Vagina (tissue), 2 donors: Measurements from ENCODE around the gene PPIL4. TPM values are rescaled to one million over a fixed set of nuclear protein-coding genes. Genes with fewer than 3 reads are reported as not detected.

ENCODE experiments used
- DNase-seq, 2 donors: peaks; one replicate each; pipeline ENCODE4 v3.0.0-alpha.2; 2017; ENCODE audit errors: extremely low spot score in 2 of 2
- H3K27ac ChIP-seq: fragments of 200-600 bp; sonication (generic); one replicate; pipeline ENCODE4 v1.5.1; 2019
- H3K27me3 ChIP-seq: fragments of 200-600 bp; sonication (generic); one replicate; pipeline ENCODE4 v1.5.1; 2019
- H3K36me3 ChIP-seq, 2 donors: fragments of 200-600 bp; sonication (generic); one replicate each; pipeline ENCODE4 v1.5.1; 2017 to 2019
- H3K4me1 ChIP-seq: fragments of 200-600 bp; sonication (generic); one replicate; pipeline ENCODE4 v1.5.1; 2019
- H3K4me3 ChIP-seq, 2 donors: fragments of 200-600 bp; sonication (generic); 1 replicate in 1 of 2; 2 replicates in 1 of 2; pipeline ENCODE4 v1.5.1; 2016 to 2019
- H3K9me3 ChIP-seq: fragments of 200-600 bp; sonication (generic); one replicate; pipeline ENCODE4 v1.5.1; 2019
- CTCF ChIP-seq, 3 experiments: fragments of 450-650 bp in 2 of 3; fragments of 200-600 bp in 1 of 3; sonication (generic) in 1 of 3; IDR thresholded peaks; one replicate each; pipeline ENCODE4 v1.5.1; 2017 to 2019; ENCODE audit warnings: antibody characterized with exemption in 3 of 3, mild to moderate bottlenecking in 2 of 3, moderate library complexity in 2 of 3
- POLR2A ChIP-seq, 2 donors: fragments of 450-650 bp; IDR thresholded peaks; one replicate each; pipeline ENCODE4 v1.6.1; 2017; ENCODE audit warnings: antibody characterized with exemption in 2 of 2, mild to moderate bottlenecking in 2 of 2, moderate library complexity in 2 of 2
- POLR2AphosphoS5 ChIP-seq, 2 donors: sonication (generic); formaldehyde crosslinking; IDR thresholded peaks; one replicate each; pipeline ENCODE4 v1.9.0; 2017; ENCODE audit warnings: antibody characterized with exemption in 2 of 2, mild to moderate bottlenecking in 2 of 2, low read depth in 1 of 2; ENCODE audit not compliant: insufficient read depth in 1 of 2
- intact Hi-C: fragments of 100-400 bp; cut with DNase I; formaldehyde crosslinking; loops from one replicate; pipeline ENCODE4 v1.15.1; 2023
- total RNA-seq: library from RNA; depleted of rRNA; stranded (reverse); fragments of >200 nt; gene quantifications from one replicate; pipeline ENCODE4 v1.2.3, GENCODE V29; 2016

The PPIL4 gene
- total RNA-seq, 1 donor from 2014 or later: 20.1 TPM

GRCh38 chr6:149541139-149541538 lies 4.7 kb downstream of the PPIL4 start:
- Histone ChIP-seq H3K36me3 (peaks cover 0 to 45% of the 10 kb centered on the region in 2 donors), H3K9me3 (no peaks in the 10 kb centered on the region), H3K4me1 (peaks cover 31% of the 10 kb centered on the region), H3K27ac (no peak overlapping the region), H3K27me3 (no peaks in the 10 kb centered on the region), H3K4me3 (no peak overlapping the region)
- DNase-seq: no peak
- intact Hi-C loops: no loop called here
- TF ChIP-seq CTCF (IDR thresholded peaks at IDR 0.05) (no peak), POLR2A (IDR thresholded peaks at IDR 0.05) (no peak), POLR2AphosphoS5 (IDR thresholded peaks at IDR 0.05; ENCODE audit: insufficient read depth in 1 of 2, low read depth in 1 of 2) (no peak)

- Histone ChIP-seq H3K4me3 (no peak overlapping the region), H3K27ac (no peak overlapping the region), H3K9me3 (no peaks in the 10 kb centered on the region), H3K36me3 (peaks cover 0 to 93% of the 10 kb centered on the region in 2 donors), H3K4me1 (no peaks in the 10 kb centered on the region), H3K27me3 (no peaks in the 10 kb centered on the region)
- TF ChIP-seq POLR2A (IDR thresholded peaks at IDR 0.05) (no peak), CTCF (IDR thresholded peaks at IDR 0.05) (no peak), POLR2AphosphoS5 (IDR thresholded peaks at IDR 0.05; ENCODE audit: insufficient read depth in 1 of 2, low read depth in 1 of 2) (no peak)
- DNase-seq: no peak
- intact Hi-C loops: no loop called here
Observed at GRCh38 chr6:149534742-149535141, 11.1 kb downstream of the PPIL4 start.

GRCh38 chr6:149529650-149530049 lies 16.2 kb downstream of the PPIL4 start:
- H3K4me1 ChIP-seq: no peaks in the 10 kb centered on the region
- no peak for DNase-seq
- no peaks in the 10 kb centered on the region for H3K9me3 ChIP-seq
- peaks cover 0 to 81% of the 10 kb centered on the region in 2 donors for H3K36me3 ChIP-seq
- TF ChIP-seq POLR2A (IDR thresholded peaks at IDR 0.05) (no peak), POLR2AphosphoS5 (IDR thresholded peaks at IDR 0.05; ENCODE audit: insufficient read depth in 1 of 2, low read depth in 1 of 2) (no peak), CTCF (IDR thresholded peaks at IDR 0.05) (no peak)
- H3K27me3 ChIP-seq: no peaks in the 10 kb centered on the region
- no peak overlapping the region for H3K4me3 ChIP-seq
- H3K27ac ChIP-seq: no peak overlapping the region
- intact Hi-C loops: no loop called here

- H3K9me3 ChIP-seq: no peaks in the 10 kb centered on the region
- H3K4me3 ChIP-seq: no peak overlapping the region
- H3K27me3 ChIP-seq: no peaks in the 10 kb centered on the region
- no peak for DNase-seq
- H3K27ac ChIP-seq: no peak overlapping the region
- H3K4me1 ChIP-seq: no peaks in the 10 kb centered on the region
- TF ChIP-seq POLR2AphosphoS5 (IDR thresholded peaks at IDR 0.05; ENCODE audit: insufficient read depth in 1 of 2, low read depth in 1 of 2) (no peak), POLR2A (IDR thresholded peaks at IDR 0.05) (no peak), CTCF (IDR thresholded peaks at IDR 0.05) (no peak)
- intact Hi-C loops: loop anchor here (5.0 to 10.0 kb wide), 4 partner anchors 81 to 481 kb away; partner anchors contain the start of gene TAB2
- H3K36me3 ChIP-seq: peaks cover 0 to 24% of the 10 kb centered on the region in 2 donors
Observed at GRCh38 chr6:149515494-149515893, 30.3 kb downstream of the PPIL4 start.

- H3K9me3 ChIP-seq: no peaks in the 10 kb centered on the region
- H3K27ac ChIP-seq: no peak overlapping the region
- H3K36me3 ChIP-seq: peaks cover 0 to 21% of the 10 kb centered on the region in 2 donors
- no peaks in the 10 kb centered on the region for H3K4me1 ChIP-seq
- H3K4me3 ChIP-seq: no peak overlapping the region
- no peak for DNase-seq
- intact Hi-C loops: loop anchor here (10.0 kb wide), 3 partner anchors 79 to 479 kb away; partner anchors contain the start of gene TAB2
- TF ChIP-seq CTCF (IDR thresholded peaks at IDR 0.05) (no peak), POLR2AphosphoS5 (IDR thresholded peaks at IDR 0.05; ENCODE audit: insufficient read depth in 1 of 2, low read depth in 1 of 2) (no peak), POLR2A (IDR thresholded peaks at IDR 0.05) (no peak)
- no peaks in the 10 kb centered on the region for H3K27me3 ChIP-seq
Observed at GRCh38 chr6:149513915-149514314, 31.9 kb downstream of the PPIL4 start.
